Endothelial cell of umbilical vein (primary cell): ENCODE measurements around the gene TTYH3.
"Not testable (repeated sequence)": the region's sequence is repeated elsewhere in the genome, so short reads cannot be mapped to it uniquely, and the experiment has no call there.

ENCODE experiments used
- CTCF ChIP-seq, 2 donors: IDR thresholded peaks; 1 replicate in 1 of 2; 2 replicates in 1 of 2; pipeline ENCODE4 v1.5.1; 2011; ENCODE audit warnings: low read length in 2 of 2, mild to moderate bottlenecking in 2 of 2, moderate library complexity in 2 of 2, control low read depth in 1 of 2, inconsistent platforms in 1 of 2, low read depth in 1 of 2; ENCODE audit not compliant: insufficient read depth in 1 of 2; ENCODE audit errors: extremely low read depth in 1 of 2
- EZH2 ChIP-seq: IDR thresholded peaks from 2 replicates; pipeline ENCODE4 v1.6.1; 2012; ENCODE audit warnings: borderline replicate concordance, low read depth, mild to moderate bottlenecking, moderate library complexity, low read length, inconsistent platforms; ENCODE audit not compliant: severe bottlenecking
- GATA2 ChIP-seq: IDR thresholded peaks from 2 replicates; pipeline ENCODE4 v1.7.0; 2011; ENCODE audit warnings: low read depth, mild to moderate bottlenecking, moderate library complexity, mixed read lengths, low read length; ENCODE audit not compliant: insufficient read length, insufficient read depth
- MAX ChIP-seq: IDR thresholded peaks from 2 replicates; pipeline ENCODE4 v1.6.1; 2011; ENCODE audit not compliant: insufficient read depth, insufficient read length
- POLR2A ChIP-seq: IDR thresholded peaks from 2 replicates; pipeline ENCODE4 v1.6.1; 2012; ENCODE audit warnings: low read depth, mild to moderate bottlenecking, control low read depth, low read length
- POLR2AphosphoS5 ChIP-seq: IDR thresholded peaks from 2 replicates; pipeline ENCODE4 v1.6.1; 2012; ENCODE audit warnings: low read depth, mild to moderate bottlenecking, control low read depth, low read length, moderate library complexity; ENCODE audit not compliant: insufficient read depth

DNA sequence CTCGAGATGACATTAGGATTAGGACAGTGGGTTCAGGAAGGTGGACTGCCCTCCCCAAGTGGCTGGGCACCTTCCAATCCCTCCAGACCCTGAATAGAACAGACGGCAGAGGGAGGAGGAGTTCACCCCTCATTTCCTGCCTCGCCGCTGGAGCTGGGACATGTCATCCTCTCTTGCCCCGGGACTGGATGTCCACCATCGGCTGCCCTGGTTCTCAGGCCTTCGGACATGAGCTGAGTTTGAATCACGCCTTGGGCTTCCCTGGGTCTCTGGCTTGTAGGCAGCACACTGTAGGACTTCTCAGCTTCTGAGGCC, 62.3 kb downstream of the TTYH3 start:
- TF ChIP-seq POLR2A; CTCF (IDR thresholded peaks at IDR 0.05; ENCODE audit: extremely low read depth in 1 of 2, insufficient read depth in 1 of 2, low read depth in 1 of 2, low read length in 2 of 2); POLR2AphosphoS5; EZH2; MAX; GATA2: not testable (repeated sequence)
